DMS 273 (cell line): Measurements from ENCODE around the gene DENND10.

Experiments used
- DNase-seq: peaks from one replicate; lab custom pipeline; 2025; ENCODE audit not compliant: unreplicated experiment; lab: John Stamatoyannopoulos, UW

The DENND10 gene, protein sequence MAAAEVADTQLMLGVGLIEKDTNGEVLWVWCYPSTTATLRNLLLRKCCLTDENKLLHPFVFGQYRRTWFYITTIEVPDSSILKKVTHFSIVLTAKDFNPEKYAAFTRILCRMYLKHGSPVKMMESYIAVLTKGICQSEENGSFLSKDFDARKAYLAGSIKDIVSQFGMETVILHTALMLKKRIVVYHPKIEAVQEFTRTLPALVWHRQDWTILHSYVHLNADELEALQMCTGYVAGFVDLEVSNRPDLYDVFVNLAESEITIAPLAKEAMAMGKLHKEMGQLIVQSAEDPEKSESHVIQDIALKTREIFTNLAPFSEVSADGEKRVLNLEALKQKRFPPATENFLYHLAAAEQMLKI

DNA sequence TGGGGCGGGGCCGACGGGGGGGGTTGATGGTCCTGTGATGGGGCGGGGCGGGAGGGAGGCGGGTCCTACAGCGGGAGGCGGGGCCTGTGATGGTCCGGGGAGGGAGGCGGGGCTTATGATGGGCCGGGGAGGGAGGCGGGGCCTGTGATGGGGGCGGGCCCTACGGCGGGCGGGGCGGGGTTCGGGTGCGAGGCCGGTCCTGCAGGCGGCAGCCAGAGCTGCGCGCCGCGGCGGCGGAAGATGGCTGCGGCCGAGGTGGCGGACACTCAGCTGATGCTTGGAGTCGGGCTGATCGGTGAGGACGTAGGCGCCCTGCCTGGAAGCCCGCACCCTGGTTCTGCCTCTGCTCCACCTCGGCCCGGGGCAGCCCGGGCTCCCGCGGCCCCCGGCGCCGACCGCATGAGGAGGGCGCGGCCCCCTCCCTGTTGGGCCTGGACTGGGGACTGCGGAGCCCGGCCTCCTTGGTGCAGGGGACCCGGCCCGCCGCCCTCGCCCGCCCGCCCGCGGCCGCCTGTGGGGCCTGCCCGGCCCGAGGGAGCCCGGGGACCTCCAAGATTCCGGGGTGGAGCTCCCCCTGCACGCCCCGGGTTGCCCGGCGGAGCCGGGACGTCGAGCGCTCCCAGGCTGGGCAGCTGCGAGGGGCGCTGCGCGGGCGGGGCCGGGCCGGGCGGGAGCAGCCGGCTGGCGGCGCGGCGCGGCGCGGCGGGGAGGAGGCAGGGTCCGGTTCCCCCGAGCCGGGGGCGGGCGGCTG, at the start of gene DENND10:
DENND10 (plus strand) TSS at position 211 of the 751 bp plus-strand sequence; CDS start at position 241, 30 bp downstream.
- peak; percentile 77 for DNase-seq

DNA sequence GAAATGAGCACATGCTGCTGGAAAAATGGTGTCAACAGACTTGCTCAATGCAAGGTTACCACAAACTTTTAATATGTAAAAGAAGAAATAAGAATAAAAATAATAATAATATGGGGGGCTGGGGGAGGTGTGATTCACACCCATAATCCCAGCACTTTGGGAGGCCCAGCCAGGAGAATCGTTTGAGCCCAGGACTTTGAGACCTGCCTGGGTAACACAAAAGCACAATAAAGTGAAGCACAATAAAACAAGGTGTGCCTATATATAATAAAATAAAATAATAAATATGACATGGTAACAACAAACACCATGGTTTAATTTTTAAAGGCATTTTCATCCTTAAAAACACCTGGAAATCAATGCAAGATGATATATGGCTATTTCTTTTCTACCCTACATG, 48.4 kb upstream of the DENND10 start:
- DNase-seq: no peak

DNA sequence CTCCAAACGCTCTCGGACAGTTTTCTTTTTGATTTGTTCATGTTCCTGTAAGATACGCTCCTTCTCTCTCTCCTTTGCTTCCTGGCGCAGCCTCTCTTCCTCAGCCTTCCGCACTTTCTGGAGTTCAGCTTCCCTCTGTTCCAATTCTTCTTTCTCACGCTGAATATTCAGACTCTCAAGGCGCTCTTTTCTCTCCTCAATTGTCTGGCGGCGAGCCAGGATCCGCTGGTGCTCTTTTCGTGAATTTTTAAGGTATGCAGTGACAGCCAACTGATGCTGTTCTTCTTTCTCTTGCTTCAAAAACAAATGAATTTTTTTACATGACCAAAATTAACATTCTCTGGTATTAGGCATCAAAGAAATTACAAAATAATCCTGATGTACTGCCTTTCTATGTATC, 45.9 kb upstream of the DENND10 start:
- no peak for DNase-seq

DNA sequence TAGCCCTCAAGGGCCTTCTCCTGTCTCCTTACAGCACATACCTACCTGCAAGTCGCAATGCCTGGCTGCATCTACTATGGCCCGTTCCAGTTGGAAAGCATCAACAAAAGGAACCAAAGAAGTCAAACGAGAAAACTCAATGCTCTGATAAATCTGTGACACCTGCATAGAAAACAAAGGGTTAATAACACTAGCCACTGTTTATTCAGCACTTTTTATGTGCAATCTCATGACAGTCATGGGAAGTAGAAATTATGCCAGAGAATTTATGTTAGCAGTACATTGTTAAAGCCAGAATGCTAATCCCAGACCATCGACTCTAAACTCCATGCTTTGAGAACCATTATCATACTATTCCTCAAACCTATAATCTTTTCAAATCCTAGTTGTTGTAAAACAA, 44.4 kb upstream of the DENND10 start:
- no peak for DNase-seq

DNA sequence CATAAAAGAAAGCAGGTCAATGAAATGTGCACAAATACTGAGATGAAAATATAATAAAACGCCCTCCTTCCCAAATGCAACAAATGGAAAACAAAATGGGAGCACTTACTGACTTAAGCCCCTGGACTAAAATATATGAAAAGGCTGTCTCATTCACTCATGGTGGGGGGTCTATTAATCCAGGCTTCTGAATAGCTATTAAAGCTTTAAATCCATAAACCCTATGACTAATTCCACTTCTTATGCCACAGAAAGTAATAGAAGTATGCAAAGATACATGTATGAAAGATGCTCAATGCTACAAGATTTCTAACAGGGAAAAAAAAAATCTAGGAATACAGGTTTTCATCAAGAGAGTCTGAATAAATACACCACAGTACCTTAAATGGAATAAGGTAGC, 43.8 kb upstream of the DENND10 start:
- DNase-seq: no peak

GRCh38 chr10:119061352-119061751, 42.6 kb upstream of the DENND10 start:
- no peak for DNase-seq

- DNase-seq: no peak
These were observed 42.0 kb upstream of the DENND10 start for GRCh38 chr10:119061926-119062325.

GRCh38 chr10:119070395-119071165, 33.3 kb upstream of the DENND10 start:
- DNase-seq: no peak

- no peak for DNase-seq
These were observed 30.3 kb upstream of the DENND10 start for GRCh38 chr10:119073584-119073983.

GRCh38 chr10:119078422-119079179, 25.3 kb upstream of the DENND10 start:
- DNase-seq: no peak

DNA sequence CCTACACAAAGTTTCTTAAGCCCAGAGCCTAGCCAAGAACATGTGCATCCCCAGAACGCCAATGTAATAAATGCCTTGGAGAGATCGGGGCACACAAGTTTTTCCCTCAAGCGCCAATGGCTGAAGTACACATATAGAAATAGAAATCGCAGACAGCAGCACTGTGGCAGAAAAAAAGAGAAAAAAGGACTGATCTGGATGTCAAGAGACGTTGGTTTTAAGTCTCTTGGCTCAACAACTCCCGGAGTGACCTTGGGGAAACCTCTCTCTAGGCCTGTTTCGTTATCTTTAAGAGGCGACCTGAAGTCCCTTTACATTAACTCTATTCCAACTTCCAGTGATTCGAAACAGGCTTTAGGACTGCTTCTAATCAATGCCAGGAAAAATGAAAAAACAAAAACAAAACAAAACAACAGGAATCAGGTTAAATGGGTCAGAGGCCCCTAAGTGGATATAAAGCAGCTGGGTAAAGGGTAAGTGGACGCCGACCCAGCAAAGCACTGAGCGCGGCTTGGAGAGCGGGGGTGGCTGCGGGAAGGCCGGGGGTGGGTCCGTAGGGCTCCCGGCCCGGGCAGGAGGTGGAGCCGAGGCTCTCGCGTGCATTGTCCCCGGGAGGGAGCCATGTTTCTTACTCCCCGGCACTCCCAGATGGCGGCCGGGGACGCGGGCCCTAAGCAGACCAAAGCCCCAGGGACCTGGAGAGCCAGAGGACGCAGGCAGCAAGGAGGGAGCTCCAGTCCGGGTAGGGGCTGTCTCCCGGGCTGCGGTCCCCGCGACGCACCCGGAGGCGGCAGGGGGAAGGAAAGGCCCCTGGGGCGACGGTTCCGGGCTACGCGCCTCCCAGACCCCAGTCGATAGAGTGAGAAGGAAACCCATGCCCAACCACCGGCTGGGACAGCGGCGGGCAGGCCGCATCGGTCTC, 24.1 kb upstream of the DENND10 start:
- DNase-seq: peak; percentile 83

- peak; percentile 95 for DNase-seq
These were observed 23.2 kb upstream of the DENND10 start, which contains the start of gene EIF3A for GRCh38 chr10:119080521-119081259. TSS of gene EIF3A (minus strand) at chr10:119080817. CDS start at chr10:119080676, 141 bp downstream.

GRCh38 chr10:119084896-119085295, 19.0 kb upstream of the DENND10 start:
- DNase-seq: no peak

GRCh38 chr10:119087271-119087882, 16.5 kb upstream of the DENND10 start:
- DNase-seq: peak; percentile 8

DNA sequence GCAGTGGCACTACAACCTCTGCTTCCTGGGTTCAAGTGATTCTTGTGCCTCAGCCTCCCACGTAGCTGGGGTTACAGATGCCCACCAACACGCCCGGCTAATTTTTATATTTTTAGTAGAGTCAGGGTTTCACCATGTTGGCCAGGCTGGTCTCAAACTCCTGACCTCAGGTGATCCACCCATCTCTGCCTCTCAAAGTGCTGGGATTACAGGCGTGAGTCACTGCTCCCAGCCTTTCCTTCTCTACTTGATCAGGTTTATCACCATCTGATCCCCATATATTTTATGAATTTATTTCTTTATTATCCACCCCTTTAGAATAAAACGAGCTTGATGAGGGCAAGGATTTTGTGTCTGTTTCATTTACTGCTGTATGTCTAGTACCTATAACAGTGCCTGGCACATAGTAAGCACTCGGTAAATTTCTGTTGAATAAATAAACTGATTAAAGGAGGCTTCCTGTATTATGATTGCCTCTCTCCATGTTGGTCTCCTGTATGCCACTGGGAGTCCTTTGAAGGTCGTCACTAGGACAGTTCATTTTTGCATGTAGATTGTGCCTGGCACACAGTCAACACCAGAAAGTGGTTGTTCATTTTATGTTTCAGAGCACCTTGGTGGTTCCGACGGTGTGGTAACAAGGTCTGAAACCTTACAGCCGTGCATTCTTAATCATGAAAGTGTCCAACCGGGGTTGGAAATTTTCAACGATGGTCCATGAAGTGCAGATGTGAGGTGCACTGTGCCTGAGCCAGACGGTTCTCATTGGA, 13.7 kb upstream of the DENND10 start:
- no peak for DNase-seq

DNA sequence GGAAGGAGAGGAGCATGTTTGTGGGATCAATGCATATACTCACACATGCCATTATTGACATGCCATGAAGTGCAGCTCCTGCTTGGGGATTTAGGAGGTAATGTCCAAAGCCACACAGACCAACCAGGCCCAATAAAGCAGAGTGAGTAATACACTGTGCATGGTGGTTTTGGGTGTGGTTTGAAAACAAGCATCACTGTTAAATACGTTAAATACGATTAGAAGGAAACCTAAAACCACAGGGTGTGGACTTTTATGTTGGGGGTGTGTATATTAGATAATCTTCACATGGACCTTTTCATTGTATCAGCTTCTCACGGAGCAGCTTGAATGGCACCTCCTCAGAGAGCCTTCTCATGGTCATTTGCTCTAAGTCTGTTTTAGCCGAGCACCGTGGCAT, 12.9 kb upstream of the DENND10 start:
- DNase-seq: no peak

- DNase-seq: no peak
These were observed 8.3 kb upstream of the DENND10 start for GRCh38 chr10:119095640-119096039.
